ENCODE measurements around the gene CHD9. TPM values are rescaled to one million over a fixed set of nuclear protein-coding genes. Genes with fewer than 3 reads are reported as not detected.

Gene CHD9
- total RNA-seq, 4 donors from 2014 or later, result 45.2 to 64.0 (median 49.5) TPM

- no peak overlapping the region for H3K4me3 ChIP-seq
- TF ChIP-seq POLR2AphosphoS5 (IDR thresholded peaks at IDR 0.05) (no peak), EP300 (IDR thresholded peaks at IDR 0.05) (no peak), POLR2A (IDR thresholded peaks at IDR 0.05; ENCODE audit: low read depth) (no peak), CTCF (IDR thresholded peaks at IDR 0.05) (no peak)
- intact Hi-C loops (cut with DNase I), result no loop called here
- no peaks in the 10 kb centered on the region for H3K9me3 ChIP-seq
- 83% methylated on average over 1 of the region's 1 CpG for WGBS
- no peak for DNase-seq (ENCODE audit: extremely low spot score)
- no peak overlapping the region for H3K27ac ChIP-seq (replicated peaks in 1 of 4)
- peaks cover 0 to 61% (median 13%) of the 10 kb centered on the region in 4 donors for H3K27me3 ChIP-seq
- no peaks in the 10 kb centered on the region for H3K36me3 ChIP-seq
- H3K4me1 ChIP-seq, result peaks cover 3 to 9% (median 8%) of the 10 kb centered on the region in 4 donors
These were observed 315.1 kb downstream of the CHD9 start for GRCh38 chr16:53369921-53370320.

- peaks cover 3 to 9% (median 8%) of the 10 kb centered on the region in 4 donors for H3K4me1 ChIP-seq
- intact Hi-C loops (cut with DNase I), result no loop called here
- no peak for DNase-seq (ENCODE audit: extremely low spot score)
- H3K27ac ChIP-seq (replicated peaks in 1 of 4), result no peak overlapping the region
- H3K4me3 ChIP-seq, result no peak overlapping the region
- peaks cover 0 to 66% (median 13%) of the 10 kb centered on the region in 4 donors for H3K27me3 ChIP-seq
- no peak for TF ChIP-seq EP300 (IDR thresholded peaks at IDR 0.05)
- TF ChIP-seq POLR2A (IDR thresholded peaks at IDR 0.05; ENCODE audit: low read depth), result no peak
- TF ChIP-seq POLR2AphosphoS5 (IDR thresholded peaks at IDR 0.05), result no peak
- TF ChIP-seq CTCF (IDR thresholded peaks at IDR 0.05), result no peak
- no peaks in the 10 kb centered on the region for H3K9me3 ChIP-seq
- H3K36me3 ChIP-seq, result no peaks in the 10 kb centered on the region
These were observed 316.0 kb downstream of the CHD9 start for GRCh38 chr16:53370827-53371226.

GRCh38 chr16:53372992-53373871 lies 318.4 kb downstream of the CHD9 start:
- no peaks in the 10 kb centered on the region for H3K9me3 ChIP-seq
- DNase-seq (ENCODE audit: extremely low spot score), result no peak
- peak overlapping the region in 3 of 4 donors; percentile 5 to 20 (median 16) for H3K4me3 ChIP-seq
- H3K36me3 ChIP-seq, result no peaks in the 10 kb centered on the region
- peaks cover 3 to 9% (median 8%) of the 10 kb centered on the region in 4 donors for H3K4me1 ChIP-seq
- WGBS, result 22% methylated on average over 23 of the region's 56 CpGs
- H3K27ac ChIP-seq (replicated peaks in 1 of 4), result no peak overlapping the region
- TF ChIP-seq EP300 (IDR thresholded peaks at IDR 0.05) (no peak), POLR2AphosphoS5 (IDR thresholded peaks at IDR 0.05) (no peak), POLR2A (IDR thresholded peaks at IDR 0.05; ENCODE audit: low read depth) (no peak), CTCF (IDR thresholded peaks at IDR 0.05) (no peak)
- intact Hi-C loops (cut with DNase I), result no loop called here
- peaks cover 0 to 55% (median 13%) of the 10 kb centered on the region in 4 donors for H3K27me3 ChIP-seq

GRCh38 chr16:53374800-53375199 lies 320.0 kb downstream of the CHD9 start:
- peaks cover 0 to 45% (median 13%) of the 10 kb centered on the region in 4 donors for H3K27me3 ChIP-seq
- H3K4me3 ChIP-seq, result no peak overlapping the region
- no peaks in the 10 kb centered on the region for H3K9me3 ChIP-seq
- WGBS, result 91% methylated on average over 5 of the region's 5 CpGs
- DNase-seq (ENCODE audit: extremely low spot score), result no peak
- peaks cover 3 to 9% (median 8%) of the 10 kb centered on the region in 4 donors for H3K4me1 ChIP-seq
- no peak overlapping the region for H3K27ac ChIP-seq (replicated peaks in 1 of 4)
- intact Hi-C loops (cut with DNase I), result no loop called here
- TF ChIP-seq POLR2AphosphoS5 (IDR thresholded peaks at IDR 0.05), result no peak
- TF ChIP-seq CTCF (IDR thresholded peaks at IDR 0.05), result no peak
- no peak for TF ChIP-seq EP300 (IDR thresholded peaks at IDR 0.05)
- no peak for TF ChIP-seq POLR2A (IDR thresholded peaks at IDR 0.05; ENCODE audit: low read depth)
- H3K36me3 ChIP-seq, result no peaks in the 10 kb centered on the region
